ENCODE data around the gene CTSZ.

CTSZ gene

GRCh38 chr20:59031564-59032022 lies 24.5 kb upstream of the CTSZ start:
- DNase-seq: no peak

- no peak for DNase-seq
Observed at GRCh38 chr20:59030911-59031563, 24.0 kb upstream of the CTSZ start.

- no peak for DNase-seq
Observed at GRCh38 chr20:59028812-59029211, 21.8 kb upstream of the CTSZ start.

- peak; percentile 52 for DNase-seq
Observed at GRCh38 chr20:59027741-59028320, 20.8 kb upstream of the CTSZ start.

- DNase-seq: no peak
Observed at GRCh38 chr20:59026904-59027740, 20.1 kb upstream of the CTSZ start.

- DNase-seq: no peak
Observed at GRCh38 chr20:59025511-59025910, 18.5 kb upstream of the CTSZ start.

GRCh38 chr20:59025086-59025485 lies 18.0 kb upstream of the CTSZ start:
- DNase-seq: no peak

GRCh38 chr20:59024111-59024530 lies 17.1 kb upstream of the CTSZ start:
- DNase-seq: no peak

GRCh38 chr20:59023616-59024015 lies 16.6 kb upstream of the CTSZ start:
- DNase-seq: no peak

GRCh38 chr20:59022754-59023153 lies 15.7 kb upstream of the CTSZ start:
- no peak for DNase-seq

GRCh38 chr20:59020938-59021551 lies 14.0 kb upstream of the CTSZ start:
- no peak for DNase-seq

- no peak for DNase-seq
Observed at GRCh38 chr20:59019217-59019616, 12.2 kb upstream of the CTSZ start, which contains the start of gene TUBB1. TUBB1 (plus strand) TSS chr20:59019429; CDS start chr20:59019523, 94 bp downstream.

GRCh38 chr20:59018817-59019216 lies 11.8 kb upstream of the CTSZ start:
- no peak for DNase-seq

GRCh38 chr20:59017493-59018231 lies 10.6 kb upstream of the CTSZ start:
- DNase-seq: no peak

GRCh38 chr20:59016795-59017492 lies 9.9 kb upstream of the CTSZ start:
- DNase-seq: no peak

GRCh38 chr20:59015812-59016711 lies 9.0 kb upstream of the CTSZ start:
- no peak for DNase-seq

- no peak for DNase-seq
Observed at GRCh38 chr20:59015411-59015810, 8.4 kb upstream of the CTSZ start.

- no peak for DNase-seq
Observed at GRCh38 chr20:59014680-59015389, 7.8 kb upstream of the CTSZ start.

- peak; percentile 25 for DNase-seq
Observed at GRCh38 chr20:59013959-59014608, 7.0 kb upstream of the CTSZ start.

Measured in suppressor macrophage treated with lipopolysaccharide for 4 hours (primary cell).